Muscle layer of duodenum (tissue), 2 donors: ENCODE results near the gene XYLT1.

Source experiments
- H3K27ac ChIP-seq: one replicate; pipeline ENCODE4 v1.7.0; 2013; ENCODE audit warnings: mild to moderate bottlenecking, low read length
- H3K27me3 ChIP-seq: one replicate; pipeline ENCODE4 v1.7.0; 2013; ENCODE audit warnings: low read depth, mild to moderate bottlenecking, control low read depth, low read length
- H3K36me3 ChIP-seq, 2 donors: one replicate each; pipeline ENCODE4 v1.7.0; 2013; ENCODE audit warnings: low read length in 2 of 2, control low read depth in 1 of 2, mild to moderate bottlenecking in 1 of 2; ENCODE audit not compliant: insufficient read depth in 2 of 2, control insufficient read depth in 1 of 2
- H3K4me1 ChIP-seq, 2 donors: one replicate each; pipeline ENCODE4 v1.7.0; 2013; ENCODE audit warnings: low read length in 2 of 2, mild to moderate bottlenecking in 2 of 2, control low read depth in 1 of 2, moderate library complexity in 1 of 2; ENCODE audit not compliant: insufficient read depth in 2 of 2, control insufficient read depth in 1 of 2
- H3K4me3 ChIP-seq, 2 donors: one replicate each; pipeline ENCODE4 v1.7.0; 2013; ENCODE audit warnings: low read length in 2 of 2, low read depth in 1 of 2, mild to moderate bottlenecking in 1 of 2
- H3K9me3 ChIP-seq, 2 donors: one replicate each; pipeline ENCODE4 v1.7.0; 2013; ENCODE audit warnings: low read length in 2 of 2, control low read depth in 1 of 2, mild to moderate bottlenecking in 1 of 2; ENCODE audit not compliant: control insufficient read depth in 1 of 2
- donor health status: healthy.

XYLT1 gene

GRCh38 chr16:17063201-17064139 lies 407.3 kb downstream of the XYLT1 start:
- Histone ChIP-seq H3K27ac (no peak overlapping the region), H3K9me3 (peaks cover 0 to 8% of the 10 kb centered on the region in 2 donors), H3K4me1 (no peaks in the 10 kb centered on the region), H3K36me3 (no peaks in the 10 kb centered on the region), H3K4me3 (no peak overlapping the region), H3K27me3 (no peaks in the 10 kb centered on the region)

GRCh38 chr16:17062676-17063075 lies 408.1 kb downstream of the XYLT1 start:
- H3K9me3 ChIP-seq: peaks cover 0 to 8% of the 10 kb centered on the region in 2 donors
- no peaks in the 10 kb centered on the region for H3K36me3 ChIP-seq
- no peak overlapping the region for H3K4me3 ChIP-seq
- no peaks in the 10 kb centered on the region for H3K27me3 ChIP-seq
- H3K27ac ChIP-seq: no peak overlapping the region
- no peaks in the 10 kb centered on the region for H3K4me1 ChIP-seq

GRCh38 chr16:17061326-17061725 lies 409.4 kb downstream of the XYLT1 start:
- Histone ChIP-seq H3K36me3 (no peaks in the 10 kb centered on the region), H3K4me3 (no peak overlapping the region), H3K4me1 (no peaks in the 10 kb centered on the region), H3K9me3 (peaks cover 0 to 8% of the 10 kb centered on the region in 2 donors), H3K27ac (no peak overlapping the region), H3K27me3 (no peaks in the 10 kb centered on the region)

GRCh38 chr16:17058471-17058870 lies 412.3 kb downstream of the XYLT1 start:
- H3K27me3 ChIP-seq: no peaks in the 10 kb centered on the region
- H3K27ac ChIP-seq: no peak overlapping the region
- peaks cover 0 to 16% of the 10 kb centered on the region in 2 donors for H3K9me3 ChIP-seq
- no peaks in the 10 kb centered on the region for H3K36me3 ChIP-seq
- no peaks in the 10 kb centered on the region for H3K4me1 ChIP-seq
- no peak overlapping the region for H3K4me3 ChIP-seq

- H3K27ac ChIP-seq: no peak overlapping the region
- H3K4me1 ChIP-seq: no peaks in the 10 kb centered on the region
- H3K9me3 ChIP-seq: peaks cover 0 to 16% of the 10 kb centered on the region in 2 donors
- no peak overlapping the region for H3K4me3 ChIP-seq
- no peaks in the 10 kb centered on the region for H3K36me3 ChIP-seq
- H3K27me3 ChIP-seq: no peaks in the 10 kb centered on the region
Measured at GRCh38 chr16:17056666-17057065, 414.1 kb downstream of the XYLT1 start.

- Histone ChIP-seq H3K27me3 (no peaks in the 10 kb centered on the region), H3K36me3 (no peaks in the 10 kb centered on the region), H3K9me3 (peaks cover 0 to 13% of the 10 kb centered on the region in 2 donors), H3K4me3 (no peak overlapping the region), H3K27ac (no peak overlapping the region), H3K4me1 (no peaks in the 10 kb centered on the region)
Measured at GRCh38 chr16:17053536-17054160, 417.1 kb downstream of the XYLT1 start.
